NB4 (cell line): ENCODE results near the gene ZNF81.

Source experiments
- DNase-seq: peaks from one replicate; pipeline ENCODE4 v3.0.0; 2010; ENCODE audit warnings: low read depth
- H3K4me3 ChIP-seq: one replicate; pipeline ENCODE4 v1.5.1; 2011; ENCODE audit warnings: mild to moderate bottlenecking, low read depth, low read length, moderate library complexity
- CTCF ChIP-seq: IDR thresholded peaks from one replicate; pipeline ENCODE4 v1.5.1; 2012; ENCODE audit warnings: low read depth, low read length
- MAX ChIP-seq: IDR thresholded peaks from 2 replicates; pipeline ENCODE4 v1.6.1; 2011; ENCODE audit warnings: low read depth, low read length
- MYC ChIP-seq: IDR thresholded peaks from 2 replicates; pipeline ENCODE4 v1.6.1; 2011; ENCODE audit warnings: low read depth, low read length
- POLR2A ChIP-seq: IDR thresholded peaks from 2 replicates; pipeline ENCODE4 v1.6.1; 2011; ENCODE audit warnings: mild to moderate bottlenecking; ENCODE audit not compliant: insufficient read length; ENCODE audit errors: extremely low read depth

ZNF81 gene

GRCh38 chrX:47859686-47860085, 23.0 kb downstream of the ZNF81 start:
- TF ChIP-seq CTCF: no peak
- TF ChIP-seq MAX: no peak
- no peak for TF ChIP-seq POLR2A
- TF ChIP-seq MYC: no peak
- no peak overlapping the region for H3K4me3 ChIP-seq
- no peak for DNase-seq

- no peak for TF ChIP-seq CTCF
- no peak for TF ChIP-seq MAX
- no peak for TF ChIP-seq POLR2A
- no peak for TF ChIP-seq MYC
- DNase-seq: no peak
- H3K4me3 ChIP-seq: no peak overlapping the region
These were observed 26.0 kb downstream of the ZNF81 start for GRCh38 chrX:47862680-47863079.

- no peak for DNase-seq
- no peak for TF ChIP-seq POLR2A
- TF ChIP-seq MAX: no peak
- no peak for TF ChIP-seq CTCF
- TF ChIP-seq MYC: no peak
- H3K4me3 ChIP-seq: no peak overlapping the region
These were observed 26.5 kb downstream of the ZNF81 start for GRCh38 chrX:47863187-47863586.

GRCh38 chrX:47864300-47864699, 27.6 kb downstream of the ZNF81 start:
- no peak for DNase-seq
- no peak overlapping the region for H3K4me3 ChIP-seq
- TF ChIP-seq MAX (no peak), MYC (no peak), POLR2A (no peak), CTCF (no peak)

- DNase-seq: no peak
- no peak overlapping the region for H3K4me3 ChIP-seq
- TF ChIP-seq POLR2A (no peak), CTCF (no peak), MYC (no peak), MAX (no peak)
These were observed 28.1 kb downstream of the ZNF81 start for GRCh38 chrX:47864785-47865184.

- DNase-seq: no peak
- no peak overlapping the region for H3K4me3 ChIP-seq
- TF ChIP-seq POLR2A (no peak), MYC (no peak), MAX (no peak), CTCF (no peak)
These were observed 36.4 kb downstream of the ZNF81 start for GRCh38 chrX:47873123-47873522.
